AG09309 (cell line): ENCODE data around the gene MARK3.

ENCODE experiments used
- DNase-seq: peaks from one replicate; pipeline ENCODE4 v3.0.0-alpha.2; 2010; ENCODE audit warnings: low read depth
- H3K4me3 ChIP-seq: 2 replicates; pipeline ENCODE4 v1.5.1; 2011; ENCODE audit warnings: mild to moderate bottlenecking, low read depth, low read length, moderate library complexity; ENCODE audit not compliant: control insufficient read depth
- TF ChIP-seq, protein P1 (sequence below): IDR thresholded peaks from 2 replicates; pipeline ENCODE4 v1.5.1; 2011; ENCODE audit warnings: mild to moderate bottlenecking, low read depth, low read length, inconsistent platforms; ENCODE audit not compliant: insufficient read depth, control insufficient read depth; ENCODE audit errors: missing control alignments

MARK3 gene

DNA sequence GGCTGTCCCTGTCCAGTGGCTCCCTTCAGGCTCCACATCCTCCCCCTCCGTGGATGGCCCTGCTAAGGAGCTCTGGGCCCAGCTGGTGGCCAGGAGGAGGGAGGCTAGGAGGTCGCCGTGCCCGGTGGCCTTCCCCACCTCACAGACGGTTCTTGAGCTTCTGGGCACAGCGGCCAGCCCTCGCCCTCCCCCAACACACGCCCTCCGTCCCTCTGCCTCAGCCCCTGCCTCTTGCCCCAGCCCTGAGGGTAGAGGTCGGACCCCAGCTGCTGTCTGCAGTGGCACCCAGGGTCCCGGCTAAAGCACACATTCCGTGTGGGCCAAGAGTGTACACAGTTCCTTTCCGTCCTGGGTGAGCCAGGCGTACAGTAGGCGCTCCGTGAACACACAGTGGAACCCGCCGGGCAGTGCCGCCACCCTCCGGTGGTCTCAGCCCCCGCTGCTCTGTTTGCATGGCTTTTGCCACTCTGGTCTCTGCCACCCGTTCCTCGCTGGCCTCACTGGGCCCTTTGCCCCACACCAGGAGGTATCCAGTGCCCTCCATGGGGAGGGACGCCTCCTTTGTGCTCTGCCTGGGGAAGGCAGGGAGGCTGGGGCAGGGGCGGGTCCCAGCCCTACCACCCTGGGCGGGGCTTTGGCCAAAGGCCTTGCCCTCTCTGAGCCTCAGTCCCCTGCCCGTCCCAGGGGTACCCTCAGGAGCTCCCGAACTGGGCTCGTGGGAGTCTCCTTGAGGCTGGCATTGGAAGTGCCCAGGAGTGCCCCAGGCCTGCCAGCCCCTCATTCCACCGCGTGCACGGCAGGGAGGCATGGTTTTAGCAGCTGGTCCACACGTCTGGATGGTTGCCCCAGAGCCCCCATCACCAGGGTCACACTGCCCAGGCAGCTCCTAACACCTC is 156.7 kb downstream of the MARK3 start:
- DNase-seq, result no peak
- H3K4me3 ChIP-seq, result no peak overlapping the region
- TF ChIP-seq, protein P1, sequence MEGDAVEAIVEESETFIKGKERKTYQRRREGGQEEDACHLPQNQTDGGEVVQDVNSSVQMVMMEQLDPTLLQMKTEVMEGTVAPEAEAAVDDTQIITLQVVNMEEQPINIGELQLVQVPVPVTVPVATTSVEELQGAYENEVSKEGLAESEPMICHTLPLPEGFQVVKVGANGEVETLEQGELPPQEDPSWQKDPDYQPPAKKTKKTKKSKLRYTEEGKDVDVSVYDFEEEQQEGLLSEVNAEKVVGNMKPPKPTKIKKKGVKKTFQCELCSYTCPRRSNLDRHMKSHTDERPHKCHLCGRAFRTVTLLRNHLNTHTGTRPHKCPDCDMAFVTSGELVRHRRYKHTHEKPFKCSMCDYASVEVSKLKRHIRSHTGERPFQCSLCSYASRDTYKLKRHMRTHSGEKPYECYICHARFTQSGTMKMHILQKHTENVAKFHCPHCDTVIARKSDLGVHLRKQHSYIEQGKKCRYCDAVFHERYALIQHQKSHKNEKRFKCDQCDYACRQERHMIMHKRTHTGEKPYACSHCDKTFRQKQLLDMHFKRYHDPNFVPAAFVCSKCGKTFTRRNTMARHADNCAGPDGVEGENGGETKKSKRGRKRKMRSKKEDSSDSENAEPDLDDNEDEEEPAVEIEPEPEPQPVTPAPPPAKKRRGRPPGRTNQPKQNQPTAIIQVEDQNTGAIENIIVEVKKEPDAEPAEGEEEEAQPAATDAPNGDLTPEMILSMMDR, result no peak

DNA sequence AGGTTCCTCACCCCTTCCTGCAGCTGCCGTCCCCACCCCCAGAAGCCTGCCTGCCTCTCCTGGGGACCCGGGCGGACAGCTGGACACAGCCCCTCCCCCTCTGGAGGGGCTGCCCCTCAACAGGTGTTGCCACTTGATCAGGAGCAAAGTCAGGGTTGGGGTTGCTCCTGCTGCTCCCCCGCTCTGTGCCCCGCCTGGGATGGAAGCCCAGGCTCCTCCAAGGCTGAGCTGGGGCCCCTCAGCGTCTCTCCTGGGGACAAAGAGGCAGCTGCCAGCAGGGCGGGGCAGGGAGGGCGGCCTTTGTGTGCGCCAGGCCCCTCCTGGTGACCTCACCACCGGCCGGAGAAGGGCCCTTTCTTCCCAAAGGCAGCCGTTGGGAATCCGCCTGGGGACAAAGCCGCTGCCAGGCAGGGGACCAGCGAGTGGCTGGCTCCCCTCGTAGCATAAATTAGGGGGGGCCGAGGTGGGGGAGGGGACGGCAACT is 157.4 kb downstream of the MARK3 start:
- no peak for DNase-seq
- no peak overlapping the region for H3K4me3 ChIP-seq
- TF ChIP-seq, protein P1, result no peak

DNA sequence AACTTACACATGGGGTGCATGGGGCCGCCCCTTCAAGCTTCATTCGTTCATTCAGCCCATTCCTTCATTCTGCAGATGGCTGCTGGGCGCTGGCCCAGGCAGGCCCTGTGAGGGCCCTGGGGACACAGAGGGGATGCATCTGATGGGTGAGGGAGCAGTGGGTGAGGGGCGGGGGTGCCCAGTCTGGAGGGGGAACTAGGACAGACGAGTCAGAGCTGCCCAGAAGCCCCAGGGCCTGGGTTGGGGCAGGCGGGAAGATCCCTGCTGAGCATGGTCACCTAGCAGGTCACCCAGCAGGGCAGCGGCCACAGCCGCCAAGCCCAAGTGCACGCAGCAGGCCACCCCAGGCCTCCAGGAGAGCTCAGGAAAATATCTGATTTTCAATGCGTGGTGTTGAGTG is 157.9 kb downstream of the MARK3 start:
- TF ChIP-seq, protein P1, result no peak
- no peak for DNase-seq
- no peak overlapping the region for H3K4me3 ChIP-seq

DNA sequence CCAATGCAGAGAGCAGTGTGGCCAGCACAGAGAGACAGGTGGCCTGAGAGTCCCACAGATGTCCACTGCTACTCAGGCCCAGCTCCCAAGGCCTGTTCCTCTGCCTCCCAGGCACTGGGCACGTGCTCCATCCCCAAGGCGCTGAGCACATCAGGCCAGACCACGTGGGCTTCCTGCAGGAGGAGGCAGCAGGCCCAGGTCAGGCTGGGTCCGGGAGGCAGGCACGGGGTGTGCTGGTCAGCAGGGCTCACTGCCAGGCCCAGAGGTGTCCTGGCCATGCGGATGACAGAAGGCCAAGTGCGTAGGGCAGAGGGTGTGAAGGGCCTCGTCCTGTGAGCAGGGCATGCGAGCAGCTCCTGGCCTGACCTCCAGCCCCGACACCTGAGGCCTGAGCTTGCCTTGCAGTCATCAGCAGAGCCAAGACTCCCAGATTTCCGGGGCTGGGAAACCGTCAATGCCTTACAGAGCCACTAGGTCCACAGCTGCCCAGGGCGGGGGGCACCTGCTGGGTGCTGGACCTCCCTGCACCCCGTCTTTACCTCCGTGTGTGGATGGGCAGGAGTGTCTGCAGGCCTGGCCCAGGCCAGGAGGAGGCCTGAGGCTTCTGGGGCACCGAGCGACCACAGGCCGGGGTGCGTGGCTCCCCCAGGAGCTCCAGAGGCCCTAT is 158.6 kb downstream of the MARK3 start:
- no peak for DNase-seq
- TF ChIP-seq, protein P1, result no peak
- H3K4me3 ChIP-seq, result no peak overlapping the region

DNA sequence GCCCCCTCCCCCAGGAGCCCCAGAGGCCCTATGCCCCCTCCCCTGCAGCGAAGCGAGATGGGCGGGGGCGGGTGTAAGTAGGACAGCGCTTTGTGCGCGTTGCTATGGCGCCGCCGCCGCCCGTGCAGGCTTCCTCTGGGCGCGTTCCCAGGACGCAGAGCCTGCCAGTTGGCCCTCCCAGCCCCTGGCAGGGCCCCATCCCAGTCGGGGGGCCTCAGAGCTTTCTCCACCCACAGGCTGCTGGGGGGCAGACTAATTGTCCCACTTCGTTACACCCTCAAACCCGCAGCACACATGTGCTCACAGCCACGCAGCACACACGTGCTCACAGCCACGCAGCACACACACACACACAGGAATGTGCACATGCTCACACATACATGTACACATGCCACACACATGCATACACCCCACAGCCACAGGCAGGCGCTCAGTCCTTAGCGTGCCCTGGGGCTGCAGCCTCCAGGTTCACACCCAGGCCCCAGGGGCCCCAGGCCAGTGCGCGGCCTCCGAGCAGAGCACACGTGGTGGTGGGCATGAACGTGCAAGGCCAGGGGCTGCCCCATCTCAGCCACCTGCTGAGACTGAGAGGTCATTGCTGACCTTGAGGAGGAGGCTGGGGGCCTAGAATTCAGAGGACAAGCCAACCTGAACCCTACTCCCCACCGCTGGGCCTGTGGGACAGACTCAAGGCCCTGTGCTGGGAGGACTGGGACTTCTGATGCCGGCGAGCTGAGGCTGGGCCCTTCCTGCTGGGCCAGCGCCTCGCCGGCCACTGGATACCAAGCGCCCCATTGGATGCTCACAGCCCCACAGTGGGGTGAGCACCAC is 159.4 kb downstream of the MARK3 start:
- no peak overlapping the region for H3K4me3 ChIP-seq
- TF ChIP-seq, protein P1, result no peak
- DNase-seq, result no peak

DNA sequence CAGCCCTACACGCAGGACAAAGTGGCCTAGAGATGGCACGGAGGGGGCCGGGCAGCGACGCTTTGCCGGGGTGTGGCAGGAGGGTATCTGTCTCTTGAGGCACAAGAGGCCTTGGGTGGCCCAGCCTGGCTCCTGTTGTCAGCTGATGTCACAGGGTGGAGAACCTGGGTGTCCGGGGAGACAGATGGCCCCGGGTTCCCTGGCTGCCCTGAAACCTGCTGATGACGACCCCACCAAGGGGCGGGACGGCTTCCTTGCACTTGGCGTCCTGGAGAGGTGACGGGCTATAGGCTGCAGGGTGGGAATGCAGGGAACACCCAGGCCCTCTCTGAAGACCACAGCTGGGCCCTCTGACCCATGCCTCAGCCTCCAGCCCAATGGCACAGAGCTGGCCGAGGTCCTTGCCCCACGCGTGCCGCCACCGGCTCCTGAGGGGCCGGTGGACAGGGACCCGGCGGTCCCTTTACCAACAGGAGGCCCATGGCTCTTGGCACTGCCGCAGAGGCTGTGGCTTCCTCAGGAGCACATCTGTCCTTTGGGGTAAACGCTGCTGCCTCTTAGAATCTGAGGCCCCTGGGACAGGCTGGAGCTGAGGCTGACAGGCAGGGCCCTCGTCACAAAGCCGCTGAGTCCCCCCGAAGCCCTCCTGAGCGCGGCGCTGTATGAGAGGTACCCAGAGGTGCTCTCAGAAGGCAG is 160.2 kb downstream of the MARK3 start:
- DNase-seq, result no peak
- H3K4me3 ChIP-seq, result no peak overlapping the region
- TF ChIP-seq, protein P1, result no peak
